Measurements from ENCODE around the gene ABLIM3. TPM values are rescaled to one million over a fixed set of nuclear protein-coding genes. Genes with fewer than 3 reads are reported as not detected.
A peak's percentile ranks its signal among the peaks of the same experiment; 100 is the strongest.

Gene ABLIM3
- total and polyA plus RNA-seq, 9 of the 15 experiments (the other 6 are each of a cell fraction or from before 2014, with no cell fraction given): 0.03 to 0.38 (median 0.11) TPM

- TF ChIP-seq GATA2 (CRISPR knock-in tag; IDR thresholded peaks at IDR 0.05): no peak
- no peak for TF ChIP-seq ZNF444 (CRISPR knock-in tag; IDR thresholded peaks at IDR 0.05)
- TF ChIP-seq RBM34 (IDR thresholded peaks at IDR 0.05; ENCODE audit: borderline replicate concordance, insufficient read depth, low read length): no peak
- TF ChIP-seq YBX1 (IDR thresholded peaks at IDR 0.05): no peak
- TF ChIP-seq HINFP (tag; conservative IDR thresholded peaks at IDR 0.05; ENCODE audit: low read depth): peak; percentile 53; the same call in 1 of the 2 replicates
- 0 out of 2 replicates have a peak, but pooled peaks have one; percentile 70 for TF ChIP-seq SMAD3 (CRISPR knock-in tag; conservative IDR thresholded peaks at IDR 0.05)
- TF ChIP-seq CBX8 (IDR thresholded peaks at IDR 0.05; ENCODE audit: borderline replicate concordance, extremely low read depth, low read depth, low read length, poor library complexity, severe bottlenecking): no peak
- no peak for TF ChIP-seq ZBTB17 (CRISPR knock-in tag; IDR thresholded peaks at IDR 0.05)
- no peak for TF ChIP-seq MTA2 (IDR thresholded peaks at IDR 0.05; ENCODE audit: low read depth)
- TF ChIP-seq CSDE1 (IDR thresholded peaks at IDR 0.05): no peak
- TF ChIP-seq TARDBP (IDR thresholded peaks at IDR 0.05): no peak
- TF ChIP-seq NCOR1 (IDR thresholded peaks at IDR 0.05): no peak
- no peak for TF ChIP-seq MECOM (CRISPR knock-in tag; IDR thresholded peaks at IDR 0.05)
- TF ChIP-seq ZNF274 (IDR thresholded peaks at IDR 0.05; ENCODE audit: borderline replicate concordance, low read depth, low read length): no peak
- no peak for TF ChIP-seq NCOA2 (IDR thresholded peaks at IDR 0.05; ENCODE audit: partially characterized antibody in 2 of 2)
- no peak for TF ChIP-seq ZNF717 (CRISPR knock-in tag; IDR thresholded peaks at IDR 0.05)
- no peak for TF ChIP-seq HNRNPLL (IDR thresholded peaks at IDR 0.05; ENCODE audit: low read depth, low read length, poor library complexity, severe bottlenecking)
- TF ChIP-seq NR2C1 (IDR thresholded peaks at IDR 0.05): no peak
- peak; percentile 45 for TF ChIP-seq NR2C1 (tag; IDR thresholded peaks at IDR 0.05)
- TF ChIP-seq ZNF184 (CRISPR knock-in tag; IDR thresholded peaks at IDR 0.05): no peak
- TF ChIP-seq ZBTB33 (CRISPR knock-in tag; IDR thresholded peaks at IDR 0.05): no peak
- no peak for TF ChIP-seq NCOA6 (IDR thresholded peaks at IDR 0.05)
- no peak for TF ChIP-seq ZNF347 (CRISPR knock-in tag; IDR thresholded peaks at IDR 0.05; ENCODE audit: low read depth)
- no peak for TF ChIP-seq NR0B1 (IDR thresholded peaks at IDR 0.05; ENCODE audit: partially characterized antibody)
These were observed 12.7 kb downstream of the ABLIM3 start (continued) for GRCh38 chr5:149153751-149154610.

All from K562 (cell line).